VCaP (cell line): Measurements from ENCODE around the gene GMDS.

Experiments used
- H3K27ac ChIP-seq: fragments of 450-650 bp; 2 replicates; pipeline ENCODE4 v1.5.1; 2017
- CTCF ChIP-seq: fragments of 450-650 bp; conservative IDR thresholded peaks from 2 replicates; pipeline ENCODE4 v1.5.1; 2017; ENCODE audit warnings: mild to moderate bottlenecking, moderate library complexity

GMDS gene

GRCh38 chr6:1873781-1874180 is 371.6 kb downstream of the GMDS start:
- TF ChIP-seq CTCF, result no peak
- no peak overlapping the region for H3K27ac ChIP-seq

- no peak for TF ChIP-seq CTCF
Observed at GRCh38 chr6:1872649-1873131, 372.7 kb downstream of the GMDS start.

GRCh38 chr6:1871724-1872315 is 373.6 kb downstream of the GMDS start:
- no peak overlapping the region for H3K27ac ChIP-seq
- TF ChIP-seq CTCF, result no peak

More at GRCh38 chr6:1872649-1873131, 372.7 kb downstream of the GMDS start:
- H3K27ac ChIP-seq, result no peak overlapping the region

- no peak for TF ChIP-seq CTCF
- H3K27ac ChIP-seq, result no peak overlapping the region
Observed at GRCh38 chr6:1870932-1871331, 374.5 kb downstream of the GMDS start.

- H3K27ac ChIP-seq, result no peak overlapping the region
- no peak for TF ChIP-seq CTCF
Observed at GRCh38 chr6:1870251-1870650, 375.2 kb downstream of the GMDS start.

GRCh38 chr6:1869769-1870168 is 375.6 kb downstream of the GMDS start:
- TF ChIP-seq CTCF, result no peak
- no peak overlapping the region for H3K27ac ChIP-seq

- H3K27ac ChIP-seq, result no peak overlapping the region
- no peak for TF ChIP-seq CTCF
Observed at GRCh38 chr6:1869308-1869707, 376.1 kb downstream of the GMDS start.
